Endothelial cell of umbilical vein (primary cell): ENCODE results near the gene TUBGCP2. TPM values are rescaled to one million over a fixed set of nuclear protein-coding genes. Genes with fewer than 3 reads are reported as not detected.

Source experiments
- BruUV-seq: library from RNA; stranded (reverse); fragments of 400-500 nt; replicated peaks from 2 replicates; lab custom pipeline; 2021; lab: Mats Ljungman, UMichigan
- CTCF ChIA-PET: fragments of 300-600, 350-600 bp; sonication (Branson Sonifier 250); formaldehyde crosslinking; loops from one replicate; lab custom pipeline; 2021; ENCODE audit warnings: antibody characterized with exemption, inconsistent platforms; lab: Charles Lee
- POLR2A ChIA-PET: fragments of 300-600, 350-600 bp; sonication (Branson Sonifier 250); formaldehyde crosslinking; loops from one replicate; lab custom pipeline; 2021; ENCODE audit warnings: antibody characterized with exemption, inconsistent platforms; lab: Charles Lee
- DNase-seq: peaks from one replicate; pipeline ENCODE4 v3.0.0-alpha.2; 2011; ENCODE audit warnings: low read depth, low spot score
- FAIRE-seq: peaks from 2 replicates; lab custom pipeline; 2011; peaks lifted over from hg19 to GRCh38; lab: Jason Lieb, UNC
- H2AFZ ChIP-seq: 2 replicates; pipeline ENCODE4 v1.6.0; 2012; ENCODE audit warnings: low read depth, low read length, control low read depth, inconsistent platforms
- H3K27ac ChIP-seq: 2 replicates; pipeline ENCODE4 v1.5.1; 2011; ENCODE audit warnings: low read depth, mild to moderate bottlenecking, control low read depth, low read length, moderate library complexity; ENCODE audit not compliant: insufficient read depth
- H3K27me3 ChIP-seq, 2 experiments: 2 replicates each; pipeline versions ENCODE4 v1.6.0 to v1.6.1; 2011; ENCODE audit warnings: low read length in 2 of 2, mixed read lengths in 1 of 2; ENCODE audit not compliant: control insufficient read depth in 2 of 2, insufficient read depth in 2 of 2
- H3K36me3 ChIP-seq, 2 experiments: 2 replicates in 1 of 2; 3 replicates in 1 of 2; pipeline ENCODE4 v1.5.1; 2011; ENCODE audit warnings: low read length in 2 of 2, mild to moderate bottlenecking in 1 of 2, moderate library complexity in 1 of 2; ENCODE audit not compliant: control insufficient read depth in 2 of 2, insufficient read depth in 2 of 2; ENCODE audit errors: extremely low read depth in 1 of 2
- H3K4me1 ChIP-seq: 3 replicates; pipeline ENCODE4 v1.5.1; 2011; ENCODE audit warnings: mild to moderate bottlenecking, low read length; ENCODE audit not compliant: control insufficient read depth, insufficient read depth; ENCODE audit errors: extremely low read depth
- H3K4me2 ChIP-seq: 2 replicates; pipeline ENCODE4 v1.6.1; 2011; ENCODE audit warnings: low read length, control low read depth, mixed read lengths; ENCODE audit not compliant: insufficient read depth
- H3K4me3 ChIP-seq, 3 experiments: fragments of 200-600 bp in 1 of 3; sonication (generic), shearing (Covaris generic) in 1 of 3; replicated peaks in 1 of 3; 2 replicates each; pipeline ENCODE4 v1.5.1; 2011 to 2016; ENCODE audit warnings: control low read depth in 3 of 3, low read length in 3 of 3, mild to moderate bottlenecking in 2 of 3, inconsistent platforms in 1 of 3, low read depth in 1 of 3, moderate library complexity in 1 of 3; ENCODE audit not compliant: insufficient read depth in 1 of 3
- H3K79me2 ChIP-seq: 2 replicates; pipeline ENCODE4 v1.6.0; 2012; ENCODE audit warnings: low read length, inconsistent platforms; ENCODE audit not compliant: control insufficient read depth, insufficient read depth
- H3K9ac ChIP-seq: replicated peaks from 2 replicates; pipeline ENCODE3; 2011; ENCODE audit warnings: low read length, control low read depth; ENCODE audit not compliant: insufficient read depth; ENCODE audit errors: extremely low read depth
- H3K9me1 ChIP-seq: replicated peaks from 3 replicates; pipeline ENCODE4 v1.6.0; 2011; ENCODE audit warnings: mild to moderate bottlenecking, low read length; ENCODE audit not compliant: control insufficient read depth, insufficient read depth; ENCODE audit errors: extremely low read depth
- H3K9me3 ChIP-seq: replicated peaks from 2 replicates; pipeline ENCODE4 v1.5.1; 2012; ENCODE audit warnings: low read length, inconsistent platforms; ENCODE audit not compliant: control insufficient read depth, insufficient read depth
- H4K20me1 ChIP-seq: replicated peaks from 2 replicates; pipeline ENCODE3; 2011; ENCODE audit warnings: mild to moderate bottlenecking, low read length; ENCODE audit not compliant: control insufficient read depth, insufficient read depth; ENCODE audit errors: extremely low read depth
- CTCF ChIP-seq, 2 donors: IDR thresholded peaks; 1 replicate in 1 of 2; 2 replicates in 1 of 2; pipeline ENCODE4 v1.5.1; 2011; ENCODE audit warnings: low read length in 2 of 2, mild to moderate bottlenecking in 2 of 2, moderate library complexity in 2 of 2, control low read depth in 1 of 2, inconsistent platforms in 1 of 2, low read depth in 1 of 2; ENCODE audit not compliant: insufficient read depth in 1 of 2; ENCODE audit errors: extremely low read depth in 1 of 2
- EZH2 ChIP-seq: IDR thresholded peaks from 2 replicates; pipeline ENCODE4 v1.6.1; 2012; ENCODE audit warnings: borderline replicate concordance, low read depth, mild to moderate bottlenecking, moderate library complexity, low read length, inconsistent platforms; ENCODE audit not compliant: severe bottlenecking
- FOS ChIP-seq: IDR thresholded peaks from 2 replicates; pipeline ENCODE4 v1.6.1; 2011; ENCODE audit warnings: mild to moderate bottlenecking, low read length, moderate library complexity, borderline replicate concordance; ENCODE audit not compliant: insufficient read depth
- GATA2 ChIP-seq: IDR thresholded peaks from 2 replicates; pipeline ENCODE4 v1.7.0; 2011; ENCODE audit warnings: low read depth, mild to moderate bottlenecking, moderate library complexity, mixed read lengths, low read length; ENCODE audit not compliant: insufficient read length, insufficient read depth
- JUN ChIP-seq: IDR thresholded peaks from 2 replicates; pipeline ENCODE4 v1.6.1; 2011; ENCODE audit warnings: borderline replicate concordance, low read depth; ENCODE audit not compliant: insufficient read length, insufficient read depth
- MAX ChIP-seq: IDR thresholded peaks from 2 replicates; pipeline ENCODE4 v1.6.1; 2011; ENCODE audit not compliant: insufficient read depth, insufficient read length
- MYC ChIP-seq: IDR thresholded peaks from one replicate; pipeline ENCODE4 v1.6.1; 2011; ENCODE audit warnings: mild to moderate bottlenecking, low read depth, low read length
- POLR2AphosphoS5 ChIP-seq: IDR thresholded peaks from 2 replicates; pipeline ENCODE4 v1.6.1; 2012; ENCODE audit warnings: low read depth, mild to moderate bottlenecking, control low read depth, low read length, moderate library complexity; ENCODE audit not compliant: insufficient read depth
- dilution Hi-C: fragments of 300-500 bp; cut with MboI; formaldehyde crosslinking; loops from one replicate; pipeline ENCODE4 v1.15.0; 2019; ENCODE audit warnings: low sequenced_read_pairs; ENCODE audit not compliant: extremely low pct_ligation_motif_present
- intact Hi-C: fragments of 100-400 bp; cut with micrococcal nuclease; formaldehyde crosslinking; loops from one replicate; pipeline ENCODE4 v1.10.0; 2022
- polyA plus RNA-seq, 4 experiments: library from polyadenylated mRNA; depleted of rRNA in 3 of 4; stranded (reverse) in 3 of 4; unstranded in 1 of 4; fragments of >200 nt; gene quantifications; 2 replicates each; pipeline versions ENCODE4 v1.2.1 to v1.2.3, GENCODE V29; 2011 to 2012; ENCODE audit warnings: missing spikeins in 1 of 4
- total RNA-seq: library from RNA; stranded (reverse); gene quantifications from 2 replicates; pipeline ENCODE4 v1.2.3, GENCODE V29; 2021

Gene TUBGCP2
- total and polyA plus RNA-seq, 2 donors (not counting 3 experiments of a cell fraction or from before 2014, with no cell fraction given): 37.1 to 53.1 TPM

- no peaks in the 10 kb centered on the region for H3K79me2 ChIP-seq
- no peak overlapping the region for H3K9ac ChIP-seq
- H3K4me1 ChIP-seq: peaks cover 26% of the 10 kb centered on the region
- no peaks in the 10 kb centered on the region for H3K36me3 ChIP-seq
- H3K9me1 ChIP-seq: no peaks in the 10 kb centered on the region
- H2AFZ ChIP-seq: peak overlapping the region; percentile 69
- no peaks in the 10 kb centered on the region for H3K9me3 ChIP-seq
- DNase-seq (peak; percentile 29), FAIRE-seq (peak; percentile 80)
- H3K27me3 ChIP-seq: no peaks in the 10 kb centered on the region
- no peak overlapping the region for H3K4me3 ChIP-seq
- H3K27ac ChIP-seq: no peak overlapping the region
- dilution Hi-C loops (no loop called here), intact Hi-C loops (no loop called here)
- TF ChIP-seq CTCF (IDR thresholded peaks at IDR 0.05; ENCODE audit: extremely low read depth in 1 of 2, insufficient read depth in 1 of 2, low read depth in 1 of 2, low read length in 2 of 2): peak; percentile 24 to 33
- no peak for TF ChIP-seq MYC
- H3K4me2 ChIP-seq: no peak overlapping the region
- CTCF ChIA-PET: interaction anchor here (0.7 to 2.4 kb wide), 10 partner anchors 8 to 717 kb away, joined by 3 to 10 read pairs (median 4); no protein-coding TSS in a partner anchor
- no peaks in the 10 kb centered on the region for H4K20me1 ChIP-seq
- no TSS peak for BruUV-seq
- POLR2A ChIA-PET: no interaction called here
Observed at GRCh38 chr10:133257489-133258065, 51.1 kb downstream of the TUBGCP2 start.

- no peaks in the 10 kb centered on the region for H3K9me1 ChIP-seq
- H3K9me3 ChIP-seq: no peaks in the 10 kb centered on the region
- no peaks in the 10 kb centered on the region for H3K27me3 ChIP-seq
- H3K4me1 ChIP-seq: peaks cover 21% of the 10 kb centered on the region
- H4K20me1 ChIP-seq: no peaks in the 10 kb centered on the region
- DNase-seq (no peak), FAIRE-seq (no peak)
- ChIA-PET CTCF (no interaction called here), POLR2A (no interaction called here)
- no peak overlapping the region for H3K27ac ChIP-seq
- no peak overlapping the region for H3K4me2 ChIP-seq
- no peaks in the 10 kb centered on the region for H3K36me3 ChIP-seq
- no peak overlapping the region for H3K4me3 ChIP-seq
- no TSS peak for BruUV-seq
- H3K79me2 ChIP-seq: no peaks in the 10 kb centered on the region
- dilution Hi-C loops (no loop called here), intact Hi-C loops (no loop called here)
- H3K9ac ChIP-seq: no peak overlapping the region
- H2AFZ ChIP-seq: no peak overlapping the region
- TF ChIP-seq MYC: no peak
- no peak for TF ChIP-seq GATA2
- TF ChIP-seq MAX: no peak
- TF ChIP-seq POLR2AphosphoS5: no peak
- TF ChIP-seq CTCF (IDR thresholded peaks at IDR 0.05; ENCODE audit: extremely low read depth in 1 of 2, insufficient read depth in 1 of 2, low read depth in 1 of 2, low read length in 2 of 2): no peak
- no peak for TF ChIP-seq JUN
- TF ChIP-seq EZH2: no peak
- no peak for TF ChIP-seq FOS
Observed at GRCh38 chr10:133255323-133255722, 53.3 kb downstream of the TUBGCP2 start.
